ENCODE data around the gene H1-8. TPM values are rescaled to one million over a fixed set of nuclear protein-coding genes. Genes with fewer than 3 reads are reported as not detected.

Gene H1-8
- total and polyA plus RNA-seq, 4 experiments from 2014 or later, result not detected

DNA sequence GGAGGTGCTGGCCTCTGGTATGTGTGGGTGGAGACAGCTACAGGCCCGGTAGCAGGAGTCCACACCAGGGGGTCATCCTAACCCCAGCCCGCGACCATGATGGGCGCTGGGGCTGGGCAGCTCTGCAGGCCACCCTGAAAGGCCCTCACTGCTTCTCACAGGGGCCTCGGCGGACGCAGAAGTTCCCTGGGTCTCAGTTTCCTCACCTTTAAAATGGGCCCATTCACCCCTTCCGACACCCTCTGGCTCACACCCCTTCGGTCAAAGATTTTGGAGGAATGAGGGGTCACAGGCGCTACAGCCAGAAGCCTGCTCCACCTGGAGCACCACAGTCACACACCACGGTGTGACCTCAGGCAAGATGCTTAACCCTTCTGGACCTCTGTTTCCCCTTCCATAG is 55.5 kb downstream of the H1-8 start:
- Mint-ChIP-seq H3K4me1 (peaks cover 17 to 59% (median 37%) of the 10 kb centered on the region in 4 donors), H3K36me3 (no peaks in the 10 kb centered on the region)
- no peak overlapping the region for H3K4me3 ChIP-seq (ENCODE audit: low read length in 2 of 2)

DNA sequence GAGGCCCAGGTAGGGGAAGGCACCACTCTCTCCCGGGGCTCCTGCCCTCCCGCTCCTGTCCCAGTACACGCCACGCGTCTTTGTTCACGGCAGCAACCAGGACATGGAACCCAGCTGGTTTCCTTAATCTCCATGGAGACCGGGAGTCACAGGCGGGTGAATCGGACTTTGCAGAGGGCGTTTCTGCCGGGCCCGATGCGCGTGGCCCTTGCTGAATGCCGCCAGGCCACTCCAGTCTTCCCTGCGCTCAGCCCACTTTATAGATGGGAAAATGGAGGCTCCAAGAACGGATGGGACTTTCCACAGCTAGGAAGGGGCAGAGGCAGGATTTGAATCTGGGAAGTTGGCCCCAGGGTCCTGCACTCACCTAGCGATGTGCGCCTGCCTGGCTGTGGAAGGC is 56.1 kb downstream of the H1-8 start:
- Mint-ChIP-seq H3K4me1 (peaks cover 14 to 59% (median 35%) of the 10 kb centered on the region in 4 donors), H3K9me3 (no peaks in the 10 kb centered on the region), H3K4me3 (no peak overlapping the region), H3K27ac (no peak overlapping the region), H3K36me3 (no peaks in the 10 kb centered on the region), H3K27me3 (peaks cover 0 to 2% of the 10 kb centered on the region in 2 donors)
- H3K4me3 ChIP-seq (ENCODE audit: low read length in 2 of 2), result no peak overlapping the region
- POLR2A ChIA-PET (ENCODE audit: partially characterized antibody), result no interaction called here
- H3K9me3 ChIP-seq (ENCODE audit: control insufficient read depth in 1 of 2, low read length in 2 of 2), result no peaks in the 10 kb centered on the region
- H3K27me3 ChIP-seq (ENCODE audit: insufficient read depth, low read length), result no peaks in the 10 kb centered on the region
- H3K27ac ChIP-seq (ENCODE audit: low read depth, low read length), result no peak overlapping the region
- no peak for DNase-seq
- H3K36me3 ChIP-seq (ENCODE audit: insufficient read depth, low read length), result no peaks in the 10 kb centered on the region
- H3K4me1 ChIP-seq (ENCODE audit: insufficient read depth, low read length), result peaks cover 21% of the 10 kb centered on the region
- CTCF ChIA-PET (ENCODE audit: partially characterized antibody), result interaction anchor here (1.2 kb wide), 1 partner anchor 22 kb away, joined by 4 read pairs; no protein-coding TSS in a partner anchor
- intact Hi-C loops (cut with micrococcal nuclease), result no loop called here

More for the DNA sequence above, 55.5 kb downstream of the H1-8 start:
- intact Hi-C loops (cut with micrococcal nuclease), result no loop called here
- no peaks in the 10 kb centered on the region for H3K9me3 ChIP-seq (ENCODE audit: control insufficient read depth in 1 of 2, low read length in 2 of 2)
- H3K27me3 Mint-ChIP-seq, result no peaks in the 10 kb centered on the region
- POLR2A ChIA-PET (ENCODE audit: partially characterized antibody), result interaction anchor here (9.3 kb wide), 1 partner anchor 21 kb away, joined by 128 read pairs; no protein-coding TSS in a partner anchor
- no peak overlapping the region for H3K27ac Mint-ChIP-seq
- no peaks in the 10 kb centered on the region for H3K27me3 ChIP-seq (ENCODE audit: insufficient read depth, low read length)
- H3K4me3 Mint-ChIP-seq, result no peak overlapping the region
- H3K4me1 ChIP-seq (ENCODE audit: insufficient read depth, low read length), result peaks cover 21% of the 10 kb centered on the region
- CTCF ChIA-PET (ENCODE audit: partially characterized antibody), result no interaction called here
- H3K36me3 ChIP-seq (ENCODE audit: insufficient read depth, low read length), result no peaks in the 10 kb centered on the region
- H3K27ac ChIP-seq (ENCODE audit: low read depth, low read length), result no peak overlapping the region
- DNase-seq, result no peak
- no peaks in the 10 kb centered on the region for H3K9me3 Mint-ChIP-seq

DNA sequence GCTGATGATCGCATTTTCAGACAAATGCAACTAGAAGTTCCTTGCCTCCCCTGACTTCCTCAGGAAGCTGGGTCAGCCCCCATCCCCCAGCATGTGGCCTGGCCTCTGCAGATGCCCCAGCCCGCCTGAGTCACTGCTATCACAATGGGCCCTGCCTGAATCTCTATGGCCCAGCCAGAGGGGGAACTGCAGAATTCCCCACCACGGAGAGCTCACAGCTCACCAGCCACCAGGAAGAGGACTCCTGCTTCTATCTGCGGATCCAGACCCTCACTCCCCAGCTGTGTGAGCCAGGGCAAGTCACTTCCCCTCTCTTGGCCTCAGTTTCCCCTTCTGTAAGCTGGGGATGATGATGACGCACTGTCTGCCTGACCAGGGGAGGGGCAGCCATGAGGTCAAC is 56.6 kb downstream of the H1-8 start:
- ChIA-PET CTCF (ENCODE audit: partially characterized antibody) (interaction anchor here (1.2 kb wide), 1 partner anchor 22 kb away, joined by 4 read pairs; no protein-coding TSS in a partner anchor), POLR2A (ENCODE audit: partially characterized antibody) (interaction anchor here (1.5 kb wide), 1 partner anchor 23 kb away, joined by 8 read pairs; no protein-coding TSS in a partner anchor)
- Histone ChIP-seq H3K27me3 (ENCODE audit: insufficient read depth, low read length) (no peaks in the 10 kb centered on the region), H3K27ac (ENCODE audit: low read depth, low read length) (no peak overlapping the region), H3K9me3 (ENCODE audit: control insufficient read depth in 1 of 2, low read length in 2 of 2) (no peaks in the 10 kb centered on the region), H3K4me3 (ENCODE audit: low read length in 2 of 2) (no peak overlapping the region), H3K36me3 (ENCODE audit: insufficient read depth, low read length) (no peaks in the 10 kb centered on the region), H3K4me1 (ENCODE audit: insufficient read depth, low read length) (peaks cover 21% of the 10 kb centered on the region)
- Mint-ChIP-seq H3K27ac (no peak overlapping the region), H3K36me3 (no peaks in the 10 kb centered on the region), H3K4me3 (no peak overlapping the region), H3K27me3 (peaks cover 0 to 2% of the 10 kb centered on the region in 2 donors), H3K4me1 (peaks cover 13 to 59% (median 34%) of the 10 kb centered on the region in 4 donors), H3K9me3 (no peaks in the 10 kb centered on the region)
- intact Hi-C loops (cut with micrococcal nuclease), result loop anchor here (10.0 kb wide), 1 partner anchor 45 kb away; no protein-coding TSS in a partner anchor
- no peak for DNase-seq

GRCh38 chr3:129600348-129600747 is 57.4 kb downstream of the H1-8 start:
- no peaks in the 10 kb centered on the region for H3K9me3 Mint-ChIP-seq
- intact Hi-C loops (cut with micrococcal nuclease), result loop anchor here (10.0 kb wide), 1 partner anchor 46 kb away; no protein-coding TSS in a partner anchor
- no peaks in the 10 kb centered on the region for H3K36me3 Mint-ChIP-seq
- Histone ChIP-seq H3K36me3 (ENCODE audit: insufficient read depth, low read length) (no peaks in the 10 kb centered on the region), H3K9me3 (ENCODE audit: control insufficient read depth in 1 of 2, low read length in 2 of 2) (no peaks in the 10 kb centered on the region), H3K27me3 (ENCODE audit: insufficient read depth, low read length) (no peaks in the 10 kb centered on the region), H3K27ac (ENCODE audit: low read depth, low read length) (no peak overlapping the region), H3K4me1 (ENCODE audit: insufficient read depth, low read length) (peaks cover 17% of the 10 kb centered on the region), H3K4me3 (ENCODE audit: low read length in 2 of 2) (no peak overlapping the region)
- H3K27ac Mint-ChIP-seq, result peak overlapping the region in 2 of 7 donors; percentile 18 to 80
- ChIA-PET CTCF (ENCODE audit: partially characterized antibody) (interaction anchor here (1.2 kb wide), 1 partner anchor 23 kb away, joined by 4 read pairs; no protein-coding TSS in a partner anchor), POLR2A (ENCODE audit: partially characterized antibody) (interaction anchor here (1.4 to 1.5 kb wide), 2 partner anchors 23 to 89 kb away, joined by 5 to 8 read pairs; no protein-coding TSS in a partner anchor)
- no peak for DNase-seq
- peaks cover 0 to 2% of the 10 kb centered on the region in 2 donors for H3K27me3 Mint-ChIP-seq
- peaks cover 15 to 56% (median 37%) of the 10 kb centered on the region in 4 donors for H3K4me1 Mint-ChIP-seq
- H3K4me3 Mint-ChIP-seq, result no peak overlapping the region

Other genes starting within 250 kb of the H1-8 start
- gene EFCAB12, start 114.5 kb upstream of the H1-8 start, total RNA-seq, result 1 to 10 TPM; 1.5 to 1.6 TPM
- gene EFCAB12, start 114.5 kb upstream of the H1-8 start, polyA plus RNA-seq, result under 1 TPM in 1 of 2 donors, not detected in 1; 0.09 TPM
- gene MBD4, start 103.2 kb upstream of the H1-8 start, total RNA-seq, result 10 to 100 TPM; 52.4 to 58.0 TPM
- gene MBD4, start 103.2 kb upstream of the H1-8 start, polyA plus RNA-seq, result 10 to 100 TPM; 36.6 to 52.9 TPM
- gene IFT122, start 103.0 kb upstream of the H1-8 start, total RNA-seq, result 10 to 100 TPM; 20.0 to 21.8 TPM
- gene IFT122, start 103.0 kb upstream of the H1-8 start, polyA plus RNA-seq, result 1 to 10 TPM; 5.3 to 5.8 TPM
- not detected for gene RHO, start 14.5 kb upstream of the H1-8 start, total RNA-seq
- not detected for gene RHO, start 14.5 kb upstream of the H1-8 start, polyA plus RNA-seq
- 10 to 100 TPM; 71.4 to 72.5 TPM for gene PLXND1, start 63.5 kb downstream of the H1-8 start, total RNA-seq
- gene PLXND1, start 63.5 kb downstream of the H1-8 start, polyA plus RNA-seq, result 1 to 10 TPM in 1 of 2 donors, under 1 TPM in 1; 0.03 to 8.9 TPM